ENCODE measurements around the gene SAMMSON.

The SAMMSON gene

GRCh38 chr3:69998759-69999139 is 784 bp upstream of the SAMMSON start:
- Histone ChIP-seq H4K91ac (ENCODE audit: low read depth, low read length) (no peak overlapping the region), H3K9me3 (ENCODE audit: insufficient read depth, low read depth, low read length) (no peaks in the 10 kb centered on the region), H3K27me3 (ENCODE audit: insufficient read depth, low read length) (no peaks in the 10 kb centered on the region), H3K79me1 (ENCODE audit: low read length) (no peaks in the 10 kb centered on the region), H3K14ac (ENCODE audit: low read length) (no peak overlapping the region), H4K8ac (ENCODE audit: low read depth, low read length) (no peak overlapping the region), H2AFZ (ENCODE audit: insufficient read depth, low read length, poor library complexity) (no peak overlapping the region), H3K79me2 (ENCODE audit: control insufficient read depth, insufficient read depth, low read length, poor library complexity) (no peaks in the 10 kb centered on the region), H3K4me2 (ENCODE audit: low read length) (no peak overlapping the region), H3K18ac (ENCODE audit: low read length) (no peak overlapping the region), H4K12ac (ENCODE audit: low read depth, low read length) (no peak overlapping the region), H3K36me3 (ENCODE audit: control insufficient read depth in 1 of 2, insufficient read depth in 2 of 2, low read length in 2 of 2) (no peaks in the 10 kb centered on the region), H3K27ac (ENCODE audit: low read depth, low read length) (no peak overlapping the region), H2BK12ac (ENCODE audit: low read length) (no peak overlapping the region), H2BK120ac (ENCODE audit: insufficient read depth, low read length, poor library complexity) (no peak overlapping the region), H2BK5ac (ENCODE audit: low read depth, low read length, poor library complexity) (no peak overlapping the region), H3K4me1 (ENCODE audit: control insufficient read depth in 1 of 2, insufficient read depth in 2 of 2, low read length in 2 of 2) (no peaks in the 10 kb centered on the region), H3K4ac (ENCODE audit: low read depth, low read length) (no peak overlapping the region), H3K23ac (ENCODE audit: low read length) (no peak overlapping the region), H3K4me3 (ENCODE audit: low read depth, low read length) (no peak overlapping the region), H3K9ac (ENCODE audit: low read length) (no peak overlapping the region), H2AK5ac (ENCODE audit: low read length) (no peak overlapping the region)
- no CpG with 5 or more reads among the region's 3 CpGs for WGBS (ENCODE audit: extremely low coverage, insufficient coverage, insufficient read length)
- DNase-seq = no peak

- no peak overlapping the region for H2BK120ac ChIP-seq (ENCODE audit: insufficient read depth, low read length, poor library complexity)
- no peaks in the 10 kb centered on the region for H3K79me1 ChIP-seq (ENCODE audit: low read length)
- H3K9me3 ChIP-seq (ENCODE audit: insufficient read depth, low read depth, low read length) = no peaks in the 10 kb centered on the region
- H4K8ac ChIP-seq (ENCODE audit: low read depth, low read length) = no peak overlapping the region
- H3K23ac ChIP-seq (ENCODE audit: low read length) = no peak overlapping the region
- no peaks in the 10 kb centered on the region for H3K27me3 ChIP-seq (ENCODE audit: insufficient read depth, low read length)
- no peak overlapping the region for H3K4me3 ChIP-seq (ENCODE audit: low read depth, low read length)
- H3K36me3 ChIP-seq (ENCODE audit: control insufficient read depth in 1 of 2, insufficient read depth in 2 of 2, low read length in 2 of 2) = no peaks in the 10 kb centered on the region
- H3K4me1 ChIP-seq (ENCODE audit: control insufficient read depth in 1 of 2, insufficient read depth in 2 of 2, low read length in 2 of 2) = no peaks in the 10 kb centered on the region
- no peak overlapping the region for H2BK5ac ChIP-seq (ENCODE audit: low read depth, low read length, poor library complexity)
- no peak overlapping the region for H3K4ac ChIP-seq (ENCODE audit: low read depth, low read length)
- no peak for DNase-seq
- no CpG with 5 or more reads among the region's 15 CpGs for WGBS (ENCODE audit: extremely low coverage, insufficient coverage, insufficient read length)
- no peak overlapping the region for H3K18ac ChIP-seq (ENCODE audit: low read length)
- H3K4me2 ChIP-seq (ENCODE audit: low read length) = no peak overlapping the region
- H3K14ac ChIP-seq (ENCODE audit: low read length) = no peak overlapping the region
- H2BK12ac ChIP-seq (ENCODE audit: low read length) = no peak overlapping the region
- H4K12ac ChIP-seq (ENCODE audit: low read depth, low read length) = no peak overlapping the region
- H2AFZ ChIP-seq (ENCODE audit: insufficient read depth, low read length, poor library complexity) = no peak overlapping the region
- H4K91ac ChIP-seq (ENCODE audit: low read depth, low read length) = no peak overlapping the region
- no peak overlapping the region for H2AK5ac ChIP-seq (ENCODE audit: low read length)
- H3K9ac ChIP-seq (ENCODE audit: low read length) = no peak overlapping the region
- no peaks in the 10 kb centered on the region for H3K79me2 ChIP-seq (ENCODE audit: control insufficient read depth, insufficient read depth, low read length, poor library complexity)
- no peak overlapping the region for H3K27ac ChIP-seq (ENCODE audit: low read depth, low read length)
These were observed 486 bp downstream of the SAMMSON start for GRCh38 chr3:70000028-70000410.

GRCh38 chr3:70000563-70001081 is 1.1 kb downstream of the SAMMSON start:
- Histone ChIP-seq H3K79me2 (ENCODE audit: control insufficient read depth, insufficient read depth, low read length, poor library complexity) (no peaks in the 10 kb centered on the region), H2AFZ (ENCODE audit: insufficient read depth, low read length, poor library complexity) (no peak overlapping the region), H4K12ac (ENCODE audit: low read depth, low read length) (no peak overlapping the region), H3K18ac (ENCODE audit: low read length) (no peak overlapping the region), H3K4ac (ENCODE audit: low read depth, low read length) (no peak overlapping the region), H3K27me3 (ENCODE audit: insufficient read depth, low read length) (no peaks in the 10 kb centered on the region), H3K23ac (ENCODE audit: low read length) (no peak overlapping the region), H3K4me3 (ENCODE audit: low read depth, low read length) (no peak overlapping the region), H3K4me2 (ENCODE audit: low read length) (no peak overlapping the region), H2BK12ac (ENCODE audit: low read length) (no peak overlapping the region), H3K36me3 (ENCODE audit: control insufficient read depth in 1 of 2, insufficient read depth in 2 of 2, low read length in 2 of 2) (no peaks in the 10 kb centered on the region), H3K4me1 (ENCODE audit: control insufficient read depth in 1 of 2, insufficient read depth in 2 of 2, low read length in 2 of 2) (no peaks in the 10 kb centered on the region), H2BK5ac (ENCODE audit: low read depth, low read length, poor library complexity) (no peak overlapping the region), H3K9me3 (ENCODE audit: insufficient read depth, low read depth, low read length) (no peaks in the 10 kb centered on the region), H3K27ac (ENCODE audit: low read depth, low read length) (no peak overlapping the region), H2BK120ac (ENCODE audit: insufficient read depth, low read length, poor library complexity) (no peak overlapping the region), H3K14ac (ENCODE audit: low read length) (no peak overlapping the region), H4K8ac (ENCODE audit: low read depth, low read length) (no peak overlapping the region), H3K9ac (ENCODE audit: low read length) (no peak overlapping the region), H4K91ac (ENCODE audit: low read depth, low read length) (no peak overlapping the region), H3K79me1 (ENCODE audit: low read length) (no peaks in the 10 kb centered on the region), H2AK5ac (ENCODE audit: low read length) (no peak overlapping the region)
- DNase-seq = no peak
- WGBS (ENCODE audit: extremely low coverage, insufficient coverage, insufficient read length) = no CpG with 5 or more reads among the region's 4 CpGs

GRCh38 chr3:70003119-70003518 is 3.6 kb downstream of the SAMMSON start:
- H3K4ac ChIP-seq (ENCODE audit: low read depth, low read length) = no peak overlapping the region
- no peaks in the 10 kb centered on the region for H3K4me1 ChIP-seq (ENCODE audit: control insufficient read depth in 1 of 2, insufficient read depth in 2 of 2, low read length in 2 of 2)
- no peak overlapping the region for H3K27ac ChIP-seq (ENCODE audit: low read depth, low read length)
- H3K36me3 ChIP-seq (ENCODE audit: control insufficient read depth in 1 of 2, insufficient read depth in 2 of 2, low read length in 2 of 2) = no peaks in the 10 kb centered on the region
- no peak overlapping the region for H2AFZ ChIP-seq (ENCODE audit: insufficient read depth, low read length, poor library complexity)
- DNase-seq = no peak
- H3K14ac ChIP-seq (ENCODE audit: low read length) = no peak overlapping the region
- no peaks in the 10 kb centered on the region for H3K9me3 ChIP-seq (ENCODE audit: insufficient read depth, low read depth, low read length)
- no peaks in the 10 kb centered on the region for H3K79me1 ChIP-seq (ENCODE audit: low read length)
- no peaks in the 10 kb centered on the region for H3K27me3 ChIP-seq (ENCODE audit: insufficient read depth, low read length)
- no peak overlapping the region for H2AK5ac ChIP-seq (ENCODE audit: low read length)
- H2BK5ac ChIP-seq (ENCODE audit: low read depth, low read length, poor library complexity) = no peak overlapping the region
- no peak overlapping the region for H3K9ac ChIP-seq (ENCODE audit: low read length)
- H4K12ac ChIP-seq (ENCODE audit: low read depth, low read length) = no peak overlapping the region
- no peak overlapping the region for H3K18ac ChIP-seq (ENCODE audit: low read length)
- no peak overlapping the region for H4K8ac ChIP-seq (ENCODE audit: low read depth, low read length)
- H2BK12ac ChIP-seq (ENCODE audit: low read length) = no peak overlapping the region
- no peak overlapping the region for H3K4me2 ChIP-seq (ENCODE audit: low read length)
- no peak overlapping the region for H2BK120ac ChIP-seq (ENCODE audit: insufficient read depth, low read length, poor library complexity)
- H3K23ac ChIP-seq (ENCODE audit: low read length) = no peak overlapping the region
- H3K4me3 ChIP-seq (ENCODE audit: low read depth, low read length) = no peak overlapping the region
- H3K79me2 ChIP-seq (ENCODE audit: control insufficient read depth, insufficient read depth, low read length, poor library complexity) = no peaks in the 10 kb centered on the region
- no peak overlapping the region for H4K91ac ChIP-seq (ENCODE audit: low read depth, low read length)

Measured in trophoblast cell (in vitro differentiated cells and primary cell).